H54 (cell line): ENCODE data around the gene GYG2.
"Not testable (repeated sequence)": the region's sequence is repeated elsewhere in the genome, so short reads cannot be mapped to it uniquely, and the experiment has no call there.

Source experiments
- DNase-seq: peaks from one replicate; pipeline ENCODE4 v3.0.0; 2011; ENCODE audit warnings: low spot score, mixed read lengths; ENCODE audit not compliant: insufficient read length
- FAIRE-seq: peaks from 3 replicates; lab custom pipeline; 2011; peaks lifted over from hg19 to GRCh38; lab: Jason Lieb, UNC
- POLR2A ChIP-seq: IDR thresholded peaks from 2 replicates; pipeline ENCODE4 v1.6.1; 2011; ENCODE audit warnings: low read depth, mild to moderate bottlenecking, low read length

GYG2 gene

DNA sequence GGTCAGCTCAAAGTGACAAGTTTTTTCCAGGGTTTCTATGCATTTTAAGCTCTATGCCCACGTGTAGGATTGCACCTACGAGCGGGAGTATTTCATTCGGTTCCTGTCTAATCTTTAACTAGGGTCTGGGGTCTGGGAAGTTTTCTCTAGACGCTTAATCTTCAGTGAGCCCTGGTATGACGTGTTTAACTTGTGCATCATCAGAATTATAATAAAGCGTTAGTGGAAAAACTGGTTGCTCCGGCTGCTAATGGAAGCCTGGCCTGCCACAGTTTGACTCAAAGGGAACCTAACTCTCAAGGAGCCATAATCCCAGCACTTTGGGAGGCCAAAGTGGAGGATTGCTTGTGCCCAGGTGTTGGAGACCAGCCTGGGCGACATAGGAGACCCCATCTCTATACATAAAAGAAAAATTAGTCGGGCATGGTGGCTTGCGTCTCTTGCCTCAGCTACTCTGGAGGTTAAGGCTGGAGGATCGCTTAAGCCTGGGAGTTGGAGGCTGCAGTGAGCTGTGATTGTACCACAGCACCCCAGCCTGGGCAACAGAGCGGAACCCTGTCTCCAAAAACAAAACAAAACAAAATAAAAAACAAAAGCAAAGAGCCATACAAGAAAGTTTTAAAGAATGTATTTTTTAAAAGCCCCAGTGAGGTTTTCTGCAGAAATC is 70.2 kb downstream of the GYG2 start:
- no peak for FAIRE-seq
- no peak for TF ChIP-seq POLR2A
- no peak for DNase-seq

DNA sequence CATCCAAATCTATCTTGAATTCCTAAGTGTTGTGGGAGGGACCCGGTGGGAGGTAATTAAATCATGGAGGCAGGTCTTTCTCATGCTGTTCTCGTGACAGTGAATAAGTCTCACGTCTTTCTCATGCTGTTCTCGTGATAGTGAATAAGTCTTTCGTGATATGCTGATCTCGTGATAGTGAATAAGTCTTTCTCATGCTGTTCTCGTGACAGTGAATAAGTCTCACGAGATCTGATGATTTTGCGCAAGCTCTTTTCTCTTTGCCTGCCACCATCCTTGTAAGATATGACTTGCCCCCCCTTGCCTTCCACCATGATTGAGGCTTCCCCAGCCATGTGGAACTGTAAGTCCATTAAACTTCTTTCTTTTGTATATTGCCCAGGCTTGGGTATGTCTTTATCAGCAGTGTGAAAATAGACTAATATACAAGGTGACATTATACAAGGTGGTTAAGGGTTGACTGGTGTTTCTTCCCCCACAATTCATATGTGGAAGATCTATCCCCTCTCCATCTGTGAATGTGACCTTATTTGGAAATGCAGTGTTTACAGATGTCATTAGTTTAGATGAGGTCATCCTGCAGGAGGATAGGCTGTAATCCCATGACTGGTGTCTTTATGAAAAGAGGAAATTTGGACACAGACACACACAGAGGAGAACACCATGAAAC is 72.8 kb downstream of the GYG2 start:
- no peak for DNase-seq
- FAIRE-seq = no peak
- TF ChIP-seq POLR2A = no peak

DNA sequence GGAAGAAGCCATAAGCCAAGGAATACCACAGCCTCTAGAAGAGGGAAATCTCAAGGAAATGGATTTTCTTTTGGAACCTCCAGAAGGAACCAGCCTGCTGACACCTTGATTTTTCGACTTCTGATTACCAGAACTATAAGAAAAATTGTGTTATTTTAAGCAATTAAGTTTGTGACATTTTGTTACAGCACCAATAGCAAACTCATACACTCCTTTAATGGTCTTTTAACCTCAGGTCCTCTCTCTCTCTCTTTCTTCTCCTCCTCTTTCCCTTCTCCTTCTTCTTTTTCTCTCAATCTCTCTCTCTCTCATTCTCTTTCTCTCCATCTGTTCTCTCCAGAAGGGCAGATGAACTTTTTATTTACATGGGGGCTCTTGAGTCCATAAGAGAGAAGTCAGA is 74.1 kb downstream of the GYG2 start:
- TF ChIP-seq POLR2A = no peak
- FAIRE-seq (no peak), DNase-seq (no peak)

DNA sequence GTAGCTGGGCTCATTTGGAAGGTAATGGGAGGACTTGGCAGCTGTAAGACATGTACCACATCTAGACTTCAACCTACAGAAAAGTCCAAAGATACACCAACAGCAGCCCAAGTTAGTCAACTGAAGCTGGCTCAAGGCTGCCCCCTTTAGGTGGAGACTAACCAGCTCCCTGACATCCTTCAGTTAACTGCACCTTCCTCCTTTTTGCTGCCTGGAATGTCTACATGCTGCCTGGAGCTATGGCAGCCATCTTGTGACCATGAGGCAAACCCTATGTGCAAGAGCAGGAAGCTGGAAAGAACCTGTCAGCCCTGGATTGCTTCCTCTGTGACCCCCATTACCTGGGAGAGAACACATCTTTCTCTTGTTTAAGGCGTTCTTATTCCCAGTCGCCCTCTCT is 74.6 kb downstream of the GYG2 start:
- FAIRE-seq = no peak

DNA sequence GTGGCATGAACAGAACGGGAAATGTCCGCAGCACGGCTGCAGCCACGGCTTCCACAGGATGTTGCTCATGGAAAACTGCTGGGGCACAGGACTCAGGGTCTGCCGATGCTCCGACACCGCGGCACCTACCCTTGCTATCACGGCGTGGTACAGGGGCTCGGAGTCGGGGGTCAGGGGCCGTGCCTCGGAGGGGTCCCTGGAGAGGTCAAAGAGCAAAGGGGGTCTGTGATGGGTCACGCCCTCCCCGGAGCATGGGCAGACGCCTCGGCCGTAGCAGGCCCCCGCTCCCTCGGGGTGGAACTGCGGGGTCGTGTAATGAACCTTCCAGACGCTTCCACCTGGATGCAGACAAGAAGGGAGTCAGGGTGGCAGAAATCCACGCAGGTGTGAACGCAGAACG is 78.6 kb downstream of the GYG2 start:
- DNase-seq (no peak), FAIRE-seq (no peak)
- no peak for TF ChIP-seq POLR2A

More for the DNA sequence above, 74.6 kb downstream of the GYG2 start:
- no peak for TF ChIP-seq POLR2A
- no peak for DNase-seq

DNA sequence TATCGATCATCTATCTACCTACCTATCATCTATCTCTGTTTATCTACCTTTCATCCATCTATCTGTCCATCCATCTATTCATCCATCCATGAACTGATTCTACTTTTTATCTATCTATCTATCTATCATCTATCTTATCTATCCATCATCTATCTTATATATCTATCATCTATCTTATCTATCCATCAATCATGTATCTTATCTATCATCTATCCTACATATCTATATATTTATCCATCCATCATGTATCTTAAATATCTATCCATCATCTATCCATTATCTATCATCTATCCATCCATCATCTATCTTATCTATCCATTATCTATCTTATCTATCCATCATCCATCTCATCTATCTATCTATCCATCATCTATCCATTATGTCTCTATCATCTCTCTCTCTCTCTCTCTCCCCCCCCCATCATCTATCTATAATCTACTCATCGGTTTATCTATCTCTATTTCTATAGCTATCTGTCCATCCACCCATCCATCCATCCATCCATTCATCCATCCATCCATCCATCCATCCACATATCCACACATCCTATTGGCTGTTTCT is 79.5 kb downstream of the GYG2 start:
- DNase-seq = no peak
- FAIRE-seq = no peak
- TF ChIP-seq POLR2A = no peak

DNA sequence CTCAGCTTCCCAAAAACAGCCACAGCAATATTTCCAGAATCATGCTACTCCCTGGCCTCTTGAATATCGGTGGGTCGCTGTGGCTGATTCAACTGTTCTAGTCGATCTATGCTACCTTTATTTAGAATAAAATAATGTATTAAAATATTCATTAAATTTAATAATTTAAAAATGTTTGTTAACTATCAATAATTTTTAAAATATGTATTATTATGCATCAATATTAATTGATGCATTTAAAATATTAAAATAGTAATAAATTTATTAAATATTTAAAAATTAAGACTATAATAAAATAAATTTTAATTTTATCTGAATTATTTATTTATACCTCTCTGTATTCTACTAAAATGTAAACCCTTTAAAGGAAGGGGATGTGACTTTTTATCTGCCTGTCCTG is 81.4 kb downstream of the GYG2 start:
- no peak for TF ChIP-seq POLR2A
- no peak for DNase-seq
- no peak for FAIRE-seq

DNA sequence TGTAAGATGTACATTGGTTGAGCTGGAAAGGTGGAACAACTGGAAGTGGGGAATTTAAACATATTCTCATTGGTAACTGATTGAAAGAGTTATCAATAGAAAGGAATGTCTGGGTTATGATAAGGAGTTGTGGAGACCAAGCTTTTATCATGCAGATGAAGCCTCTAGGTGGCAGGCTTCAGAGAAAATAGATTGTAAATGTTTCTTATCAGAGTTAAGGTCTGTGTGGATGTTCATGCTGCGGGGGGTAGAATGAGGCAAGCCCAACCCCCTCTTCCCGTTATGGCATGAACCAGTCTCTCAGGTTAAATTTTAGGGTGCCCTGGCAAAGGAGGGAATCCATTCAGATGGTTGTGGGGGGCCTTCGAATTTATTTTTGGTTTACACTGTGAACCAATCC is 84.4 kb downstream of the GYG2 start:
- FAIRE-seq (no peak), DNase-seq (no peak)
- TF ChIP-seq POLR2A = no peak

DNA sequence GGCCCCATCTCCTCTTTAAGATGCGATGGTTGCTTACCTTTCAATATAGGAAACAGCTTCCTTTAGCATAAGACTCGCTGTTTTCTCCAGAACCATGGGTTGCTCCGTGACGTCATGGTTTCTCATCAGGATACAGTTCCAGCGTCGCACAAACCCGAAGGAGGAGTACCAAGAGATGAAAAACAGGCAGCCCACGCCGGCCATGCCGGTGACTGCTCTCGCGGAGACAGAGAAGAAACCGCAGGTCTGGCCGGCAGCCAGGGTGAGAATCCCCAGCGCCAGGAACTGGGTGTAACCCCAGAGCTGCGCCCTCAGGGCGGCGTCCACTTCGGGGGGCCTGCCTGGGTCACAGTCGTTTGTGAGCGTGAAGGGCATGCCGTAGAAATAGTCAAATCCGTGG is 89.0 kb downstream of the GYG2 start:
- no peak for FAIRE-seq
- no peak for TF ChIP-seq POLR2A
- no peak for DNase-seq

DNA sequence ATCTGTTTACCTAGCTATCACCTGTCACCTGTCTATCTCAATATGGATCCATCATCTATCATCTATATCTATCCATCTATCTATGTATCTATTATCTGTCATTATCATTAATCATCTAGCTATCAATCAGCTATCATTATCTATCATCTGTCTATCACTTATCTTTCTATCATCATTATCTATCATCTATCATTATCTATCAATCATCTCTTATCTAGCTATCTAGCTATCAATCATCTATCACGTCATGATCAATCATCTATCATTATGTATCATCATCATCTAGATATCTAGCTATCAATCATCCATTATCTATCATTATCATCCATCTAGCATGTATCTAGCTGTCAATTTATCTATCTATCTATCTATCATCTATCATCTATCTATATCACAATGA is 92.5 kb downstream of the GYG2 start:
- no peak for TF ChIP-seq POLR2A
- DNase-seq (no peak), FAIRE-seq (no peak)

DNA sequence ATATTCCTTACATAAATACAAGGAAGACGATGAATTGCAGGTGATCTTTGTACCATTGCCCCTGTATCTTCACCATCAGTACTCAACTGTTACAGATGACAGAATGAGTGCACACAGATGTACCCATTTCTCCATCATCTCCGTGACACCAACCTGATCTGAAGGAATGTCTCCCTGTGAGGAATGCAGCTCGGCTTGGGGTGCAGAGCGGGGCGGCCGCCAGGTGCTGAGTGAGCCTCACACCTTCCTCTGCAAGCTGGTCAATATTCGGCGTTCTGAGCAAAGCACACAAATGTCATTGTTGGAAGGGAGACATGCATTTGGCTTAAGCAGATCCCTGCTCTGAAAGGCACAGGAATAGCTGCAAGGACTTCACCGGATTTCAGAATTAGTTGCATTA is 93.0 kb downstream of the GYG2 start:
- TF ChIP-seq POLR2A = no peak

DNA sequence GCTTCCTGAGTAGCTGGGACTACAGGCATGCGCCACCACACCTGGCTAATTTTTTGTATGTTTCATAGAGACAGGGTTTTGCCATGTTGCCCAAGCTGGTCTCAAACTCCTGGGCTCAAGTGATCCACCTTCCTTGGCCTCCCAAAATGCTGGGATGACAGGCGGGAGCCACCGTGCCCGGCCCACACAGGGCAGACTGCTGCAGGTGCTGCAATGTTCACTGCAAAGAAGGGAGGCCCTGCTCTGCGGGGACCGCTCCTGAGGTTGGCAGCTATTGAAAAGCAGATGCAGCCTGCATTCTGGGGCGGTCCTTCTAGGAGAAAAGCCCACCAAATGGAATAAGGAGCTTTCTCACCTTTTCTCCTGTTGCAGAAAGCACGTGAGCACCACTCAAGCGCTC is 95.4 kb downstream of the GYG2 start:
- FAIRE-seq = no peak
- no peak for TF ChIP-seq POLR2A
- DNase-seq = no peak

More for the DNA sequence above, 93.0 kb downstream of the GYG2 start:
- FAIRE-seq = no peak
- no peak for DNase-seq

DNA sequence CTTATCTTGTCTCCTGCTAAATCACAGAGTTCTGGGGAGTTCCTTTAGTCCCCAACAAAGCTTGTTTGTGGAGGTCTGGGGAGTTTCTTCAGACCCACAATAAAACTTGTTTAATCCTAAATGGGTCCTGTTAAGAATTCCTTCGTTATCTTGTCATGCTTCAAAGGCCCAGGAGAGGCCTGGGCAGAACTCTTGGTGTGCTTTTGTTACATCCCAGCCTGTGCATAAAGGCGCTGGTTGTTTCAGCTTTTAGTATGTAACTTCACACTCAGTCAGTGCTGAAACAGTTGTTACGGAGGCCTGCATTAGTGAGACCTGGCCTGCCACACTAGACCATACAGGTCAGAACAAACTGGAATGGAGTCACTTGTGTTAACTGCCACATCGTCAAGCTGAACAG is 97.5 kb downstream of the GYG2 start:
- DNase-seq, FAIRE-seq: not testable (repeated sequence)

DNA sequence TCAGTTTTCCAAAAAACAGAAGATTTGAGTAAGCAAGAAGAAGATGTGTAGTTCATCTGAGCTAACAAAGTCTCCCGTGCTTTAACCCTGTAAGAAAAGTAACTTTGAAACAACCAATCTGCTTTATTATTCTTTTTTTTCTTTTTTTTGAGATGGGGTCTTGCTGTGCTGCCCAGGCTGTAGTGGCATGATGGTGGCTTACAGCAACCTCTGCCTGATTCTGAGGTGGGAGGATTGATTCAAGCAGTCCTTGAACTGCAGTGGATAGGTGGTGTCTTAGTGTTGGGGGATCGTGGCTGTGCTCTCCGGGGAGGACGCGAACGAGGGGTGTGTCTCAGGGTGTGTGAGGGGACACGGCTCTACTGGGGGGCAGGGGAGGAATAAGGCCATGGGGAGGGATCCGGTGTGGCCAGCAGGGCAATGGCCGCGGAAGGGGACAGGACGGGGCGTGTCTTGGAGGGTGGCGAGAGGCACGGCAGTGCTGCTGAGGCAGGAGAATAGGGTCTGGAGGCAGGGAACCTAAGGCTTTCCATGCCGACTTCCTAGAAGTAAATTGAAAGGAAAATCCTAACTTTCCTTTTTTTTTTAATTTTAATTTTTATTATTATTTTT is 98.0 kb downstream of the GYG2 start:
- FAIRE-seq = no peak
- DNase-seq = no peak
- TF ChIP-seq POLR2A = no peak

DNA sequence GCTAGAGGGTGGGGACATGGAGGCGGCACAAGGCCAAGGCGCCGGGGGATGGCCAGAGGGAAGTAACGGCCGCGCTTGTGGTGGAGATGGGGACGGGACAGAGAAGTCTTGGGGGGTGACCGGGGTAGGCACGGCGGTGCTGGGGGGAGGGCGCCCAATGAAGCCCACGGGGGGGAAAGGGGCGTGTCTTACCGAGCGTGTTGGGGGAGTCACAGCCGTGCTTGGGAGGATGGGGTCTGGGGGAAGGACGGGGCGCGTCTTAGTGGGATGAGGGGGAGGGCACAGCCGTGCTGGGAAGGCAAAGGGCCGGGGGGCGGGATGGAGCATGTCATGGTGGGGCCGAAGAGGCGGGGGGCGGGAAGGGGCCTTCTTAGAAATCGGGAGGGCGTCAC is 99.5 kb downstream of the GYG2 start:
- DNase-seq = peak; percentile 9
- FAIRE-seq = no peak
- 0 out of 2 replicates have a peak, but pooled peaks have one; percentile 21 for TF ChIP-seq POLR2A
